Activated CD4-positive, alpha-beta T cell treated with anti-CD3 and anti-CD28 coated beads, Interleukin-2, amount 50 U/mL, for 24 hours (primary cell): ENCODE results near the gene NUMB.

Source experiments
- DNase-seq, 2 donors: peaks; one replicate each; pipeline ENCODE4 v3.0.0-alpha.2; 2020; ENCODE audit warnings: low read depth in 1 of 2, low spot score in 1 of 2

NUMB gene

GRCh38 chr14:73465823-73466532 is 7.6 kb upstream of the NUMB start:
- DNase-seq: no peak

GRCh38 chr14:73463411-73463810 is 5.1 kb upstream of the NUMB start:
- DNase-seq: peak; percentile 14 to 28

DNA sequence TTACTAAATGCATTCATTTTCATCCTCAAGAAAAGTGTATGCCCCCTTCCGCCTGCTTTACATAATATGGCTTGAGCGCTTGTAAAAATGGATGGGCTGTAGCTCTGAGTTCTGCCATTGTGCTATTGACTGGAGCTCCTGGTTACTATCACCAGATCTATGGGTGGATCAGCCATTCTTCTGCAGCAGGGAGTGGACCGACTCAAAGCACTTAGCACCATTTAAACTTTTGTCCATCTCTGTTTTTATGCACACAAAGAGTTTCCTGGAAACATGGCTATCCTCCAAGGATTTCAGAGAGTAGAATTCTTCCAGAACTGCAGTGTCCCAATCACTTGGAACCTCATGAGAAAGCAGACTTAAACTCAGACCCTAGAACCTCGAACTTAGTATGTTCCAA is 4.5 kb upstream of the NUMB start:
- no peak for DNase-seq

- no peak for DNase-seq
Measured at GRCh38 chr14:73462048-73462715, 3.8 kb upstream of the NUMB start.

DNA sequence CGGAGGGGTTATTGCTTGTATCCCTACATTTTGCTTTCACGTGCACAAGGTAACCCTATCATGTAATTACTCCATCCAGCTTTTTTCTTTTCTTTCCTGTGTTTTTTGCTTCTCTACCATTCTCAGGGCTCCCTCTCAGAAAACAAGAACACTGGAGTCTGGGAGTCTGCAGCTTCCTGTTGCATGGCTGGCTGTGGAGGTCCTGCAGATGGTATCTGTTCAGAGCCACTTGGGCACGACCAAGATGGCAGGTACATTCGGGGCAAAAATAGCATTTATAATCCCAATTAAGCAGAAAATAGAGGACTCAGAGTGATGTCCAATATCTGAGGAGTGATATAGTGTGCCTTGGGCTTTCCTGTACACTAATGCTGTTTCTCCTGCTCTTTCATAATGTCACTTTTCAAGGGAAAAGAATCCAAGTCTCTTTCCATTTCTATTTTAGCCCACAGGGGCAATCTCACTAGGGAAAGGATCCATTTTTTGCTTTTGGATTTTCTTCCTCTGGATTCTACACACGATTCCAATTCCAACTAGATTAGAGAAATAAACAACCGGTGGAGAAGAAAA is 3.2 kb upstream of the NUMB start:
- no peak for DNase-seq

GRCh38 chr14:73460691-73461127 is 2.4 kb upstream of the NUMB start:
- no peak for DNase-seq

GRCh38 chr14:73459959-73460358 is 1.6 kb upstream of the NUMB start:
- DNase-seq: no peak

- no peak for DNase-seq
Measured at GRCh38 chr14:73457924-73458182, 493 bp downstream of the NUMB start.

- no peak for DNase-seq
Measured at GRCh38 chr14:73457041-73457923, 1.1 kb downstream of the NUMB start.

GRCh38 chr14:73455294-73455693 is 3.1 kb downstream of the NUMB start:
- DNase-seq: no peak

- no peak for DNase-seq
Measured at GRCh38 chr14:73452341-73453186, 5.8 kb downstream of the NUMB start.

DNA sequence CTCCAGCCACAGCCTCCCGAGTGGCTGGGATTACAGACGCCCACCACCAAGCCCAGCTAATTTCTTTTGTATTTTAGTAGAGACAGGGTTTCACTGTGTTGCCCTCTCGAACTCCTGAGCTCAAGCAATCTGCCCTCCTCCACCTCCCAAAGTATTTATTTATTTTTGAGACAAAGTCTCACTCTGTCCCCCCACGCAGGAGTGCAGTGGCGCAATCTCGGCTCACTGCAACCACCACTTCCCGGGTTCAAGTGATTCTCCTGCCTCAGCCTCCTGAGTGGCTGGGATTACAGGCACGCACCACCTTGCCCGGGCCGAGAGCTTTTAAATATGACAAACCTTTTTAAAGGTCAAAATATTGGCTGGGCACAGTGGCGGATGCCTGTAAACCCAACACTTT is 14.6 kb downstream of the NUMB start:
- no peak for DNase-seq

DNA sequence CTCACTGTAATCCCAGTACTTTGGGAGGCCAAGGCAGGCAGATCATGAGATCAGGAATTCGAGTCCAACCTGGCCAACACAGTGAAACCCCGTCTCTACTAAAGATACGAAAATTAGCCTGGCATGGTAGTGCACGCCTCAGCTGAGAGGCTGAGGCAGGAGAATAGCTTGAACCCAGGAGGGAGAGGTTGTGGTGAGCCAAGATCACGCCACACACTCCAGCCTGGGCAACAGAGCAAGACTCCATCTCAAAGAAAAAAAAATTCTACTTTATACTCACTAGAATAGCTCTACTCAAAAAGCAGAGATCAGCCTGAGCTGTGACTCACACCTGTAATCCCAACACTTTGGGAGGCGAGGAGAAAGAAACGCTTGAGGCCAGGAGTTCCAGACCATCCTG is 17.1 kb downstream of the NUMB start:
- DNase-seq: no peak

GRCh38 chr14:73438993-73439392 is 19.4 kb downstream of the NUMB start:
- DNase-seq: no peak

DNA sequence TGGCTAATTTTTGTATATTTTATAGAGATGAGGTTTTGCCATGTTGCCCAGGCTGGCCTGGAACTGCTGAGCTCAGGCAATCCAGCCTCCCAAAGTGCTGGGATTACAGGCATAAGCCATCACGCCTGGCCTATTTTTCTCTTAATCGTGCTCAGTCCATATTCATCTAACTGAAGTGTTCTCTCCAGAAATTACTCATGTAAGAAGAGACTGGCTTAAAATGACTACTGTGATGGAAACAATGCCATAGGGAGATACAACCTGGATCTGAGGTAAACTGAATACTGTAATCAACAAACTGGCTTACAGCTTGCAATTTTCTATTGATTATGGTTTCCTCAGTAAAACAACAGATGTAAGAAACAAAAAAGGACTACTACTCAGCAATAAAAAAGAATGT is 21.1 kb downstream of the NUMB start:
- no peak for DNase-seq

GRCh38 chr14:73432124-73432523 is 26.2 kb downstream of the NUMB start:
- DNase-seq: no peak

DNA sequence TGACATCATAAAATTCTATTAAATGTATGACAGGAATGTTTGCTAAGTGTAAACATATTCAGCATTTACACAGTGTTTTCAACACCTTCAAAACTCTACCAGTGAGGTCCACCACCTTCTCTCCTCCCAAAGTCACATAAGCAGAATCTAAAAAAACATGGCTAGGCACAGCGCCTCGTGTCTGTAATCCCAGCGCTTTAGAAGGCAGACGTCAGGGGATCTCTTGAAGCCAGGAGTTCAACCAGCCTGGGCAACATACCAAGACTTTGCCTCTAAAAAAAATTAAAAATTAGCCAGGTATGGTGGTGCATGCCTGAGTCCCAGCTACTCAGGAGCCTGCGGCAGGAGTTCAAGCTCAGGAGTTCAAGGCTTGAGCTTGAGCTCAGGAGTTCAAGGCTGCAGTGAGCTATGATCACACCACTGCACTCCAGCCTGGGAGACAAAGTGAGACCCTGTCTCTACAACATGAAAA is 30.0 kb downstream of the NUMB start:
- no peak for DNase-seq

DNA sequence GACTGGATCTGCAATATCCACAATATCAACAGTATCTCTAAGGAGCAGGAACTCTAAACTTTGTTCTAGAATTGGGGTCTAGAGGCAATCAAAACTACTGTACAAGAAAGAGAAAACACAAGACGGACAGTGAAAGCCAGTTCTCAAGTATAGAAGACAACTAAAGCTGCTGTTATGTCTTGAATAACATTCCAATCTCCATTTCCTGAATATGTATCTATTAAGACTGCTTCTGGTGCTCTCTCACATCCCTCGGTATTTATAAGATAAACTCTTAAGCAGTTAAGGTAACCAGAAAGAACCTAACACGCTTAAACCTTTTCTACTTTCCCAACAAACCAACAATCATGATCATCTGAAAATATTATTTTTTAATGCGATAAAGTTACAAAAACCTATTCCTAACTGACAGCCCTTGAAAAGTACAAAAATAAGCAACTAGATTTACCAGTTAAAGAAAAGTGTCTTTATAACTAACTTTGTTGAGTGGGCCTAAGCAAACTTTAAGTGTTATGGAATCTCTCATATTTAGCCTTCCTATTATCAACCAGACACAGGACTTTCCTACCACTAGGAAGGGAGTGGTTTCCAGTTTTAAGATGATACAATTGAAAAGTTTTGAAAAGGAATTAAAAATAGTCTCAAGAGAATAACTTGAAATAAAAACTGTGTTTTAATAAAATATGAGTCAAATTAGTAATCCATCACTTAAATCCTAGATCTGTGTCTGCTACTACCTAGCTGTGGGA is 30.7 kb downstream of the NUMB start:
- no peak for DNase-seq

DNA sequence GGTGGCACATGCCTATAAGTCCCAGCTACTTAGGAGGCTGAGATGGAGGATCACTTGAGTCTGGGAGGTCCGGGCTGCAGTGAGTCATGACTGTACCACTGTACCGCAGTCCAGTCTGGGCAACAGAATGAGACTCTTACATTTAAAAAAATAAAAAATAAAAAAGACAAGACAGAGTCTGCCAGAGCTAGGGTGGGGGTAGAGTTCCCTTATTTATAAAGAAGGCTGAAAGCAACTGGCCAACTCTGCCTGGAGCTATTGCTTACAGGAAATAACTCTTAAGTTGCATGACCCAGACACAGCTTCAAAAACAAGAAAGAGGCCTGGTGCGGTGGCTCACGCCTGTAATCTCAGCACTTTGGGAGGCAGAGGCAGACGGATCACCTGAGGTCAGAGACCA is 31.5 kb downstream of the NUMB start:
- DNase-seq: no peak

DNA sequence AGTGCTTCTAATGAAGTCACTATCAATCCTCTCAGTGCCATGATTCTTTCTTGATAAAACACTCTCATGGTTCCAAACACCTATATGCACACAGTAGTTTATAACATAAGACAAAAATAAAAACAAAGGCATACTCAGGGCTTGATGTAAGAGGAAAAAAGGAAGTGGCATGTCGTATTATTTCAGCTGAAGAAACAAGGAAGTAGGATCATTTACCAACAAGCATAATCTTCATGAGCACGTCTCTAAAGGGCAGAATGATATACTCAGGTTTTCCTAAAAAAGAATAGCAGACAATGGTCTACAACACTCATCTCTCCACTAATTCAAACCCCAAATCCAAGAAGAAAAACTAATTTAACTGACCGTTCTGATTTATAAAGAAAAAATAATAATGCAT is 33.9 kb downstream of the NUMB start:
- no peak for DNase-seq
